ENCODE data around the gene SSBP3. TPM values are rescaled to one million over a fixed set of nuclear protein-coding genes. Genes with fewer than 3 reads are reported as not detected.

SSBP3 gene
- total and polyA plus RNA-seq, 2 experiments from 2014 or later, result 47.4 to 68.6 TPM

- Histone ChIP-seq H3K36me3 (ENCODE audit: insufficient read depth) (no peaks in the 10 kb centered on the region), H3K27me3 (ENCODE audit: insufficient read depth) (no peaks in the 10 kb centered on the region), H3K4me1 (ENCODE audit: insufficient read depth) (no peaks in the 10 kb centered on the region), H3K4me2 (no peak overlapping the region), H2AFZ (no peak overlapping the region), H3K79me2 (replicated peaks; ENCODE audit: insufficient read depth) (no peaks in the 10 kb centered on the region), H3K9me2 (ENCODE audit: insufficient read depth) (no peaks in the 10 kb centered on the region), H4K20me1 (replicated peaks; ENCODE audit: insufficient read depth) (no peaks in the 10 kb centered on the region), H3K27ac (ENCODE audit: low read depth) (no peak overlapping the region), H3F3A (replicated peaks; ENCODE audit: low read depth) (no peaks in the 10 kb centered on the region), H3K4me3 (no peak overlapping the region)
- Mint-ChIP-seq H3K27me3 (ENCODE audit: insufficient read depth, low read depth, poor library complexity) (peaks cover 4% of the 10 kb centered on the region), H3K36me3 (ENCODE audit: low read depth) (peaks cover 7% of the 10 kb centered on the region; the same call in 2 of the 3 replicates), H3K4me3 (no peak overlapping the region), H3K9me3 (no peaks in the 10 kb centered on the region), H3K27ac (no peak overlapping the region), H3K4me1 (peaks cover 3% of the 10 kb centered on the region; the same call in 2 of the 3 replicates)
- no peak for TF ChIP-seq JUNB (IDR thresholded peaks at IDR 0.05; ENCODE audit: unreplicated experiment)
- no peak for TF ChIP-seq NANOG (IDR thresholded peaks at IDR 0.05; ENCODE audit: borderline replicate concordance)
- TF ChIP-seq ZNF114 (CRISPR knock-in tag; IDR thresholded peaks at IDR 0.05), result no peak
- no peak for TF ChIP-seq EZH2 (IDR thresholded peaks at IDR 0.05; ENCODE audit: low read depth, unreplicated experiment)
- TF ChIP-seq EZH2phosphoT487 (IDR thresholded peaks at IDR 0.05; ENCODE audit: unreplicated experiment), result no peak
- TF ChIP-seq ETS1 (IDR thresholded peaks at IDR 0.05), result no peak
- no peak for TF ChIP-seq ZNF331 (CRISPR knock-in tag; IDR thresholded peaks at IDR 0.05; ENCODE audit: low read depth)
- TF ChIP-seq POLR2AphosphoS5 (IDR thresholded peaks at IDR 0.05; ENCODE audit: low read depth), result no peak
- TF ChIP-seq CTCF (conservative IDR thresholded peaks at IDR 0.05; ENCODE audit: low read depth in 2 of 2), result no peak
- no peak for TF ChIP-seq CREB1 (CRISPR knock-in tag; IDR thresholded peaks at IDR 0.05; ENCODE audit: low read depth)
- no peak for TF ChIP-seq REST (IDR thresholded peaks at IDR 0.05; ENCODE audit: unreplicated experiment)
- TF ChIP-seq STAT1 (IDR thresholded peaks at IDR 0.05; ENCODE audit: unreplicated experiment), result no peak
- TF ChIP-seq ZNF462 (CRISPR knock-in tag; IDR thresholded peaks at IDR 0.05), result no peak
- ATAC-seq (no peak), DNase-seq (ENCODE audit: low spot score) (no peak)
Measured at GRCh38 chr1:54178296-54179070, 227.7 kb downstream of the SSBP3 start.
